Adrenal gland (tissue), 12 donors: ENCODE measurements around the gene SLC7A5. TPM values are rescaled to one million over a fixed set of nuclear protein-coding genes. Genes with fewer than 3 reads are reported as not detected.
"Not testable (repeated sequence)": the region's sequence is repeated elsewhere in the genome, so short reads cannot be mapped to it uniquely, and the experiment has no call there.

Source experiments
- DNase-seq, 7 donors: peaks; one replicate each; pipeline ENCODE4 v3.0.0-alpha.2; 2019 to 2020
- H3K27ac ChIP-seq, 5 donors: fragments of 200-600 bp; sonication (generic) in 4 of 5; 1 replicate in 3 of 5; 2 replicates in 2 of 5; pipeline versions ENCODE4 v1.5.1 to v1.8.0; 2016 to 2020; ENCODE audit warnings: mild to moderate bottlenecking in 1 of 5
- H3K27me3 ChIP-seq: fragments of 200-600 bp; 2 replicates; pipeline ENCODE4 v1.8.0; 2021
- H3K36me3 ChIP-seq, 2 donors: fragments of 200-600 bp; replicated peaks in 1 of 2; 1 replicate in 1 of 2; 2 replicates in 1 of 2; pipeline versions ENCODE4 v1.5.1 to v1.8.0; 2018 to 2022
- H3K4me1 ChIP-seq, 2 donors: fragments of 200-600 bp; replicated peaks in 1 of 2; 1 replicate in 1 of 2; 2 replicates in 1 of 2; pipeline versions ENCODE4 v1.5.1 to v1.8.0; 2018 to 2021
- H3K4me3 ChIP-seq, 4 donors: fragments of 200-600 bp; sonication (generic) in 3 of 4; one replicate each; pipeline ENCODE4 v1.5.1; 2016 to 2018
- H3K9me3 ChIP-seq, 3 donors: fragments of 200-600 bp; sonication (generic) in 1 of 3; replicated peaks in 1 of 3; 1 replicate in 2 of 3; 2 replicates in 1 of 3; pipeline versions ENCODE4 v1.5.1 to v1.8.0; 2016 to 2021
- CTCF ChIP-seq, 6 experiments: fragments of 450-650 bp in 4 of 6; fragments of 200-600 bp in 2 of 6; sonication (generic) in 1 of 6; IDR thresholded peaks; 1 replicate in 5 of 6; 2 replicates in 1 of 6; pipeline versions ENCODE4 v1.5.1 to v1.8.0; 2016 to 2021; ENCODE audit warnings: antibody characterized with exemption in 6 of 6, mild to moderate bottlenecking in 2 of 6, moderate library complexity in 1 of 6
- POLR2A ChIP-seq, 2 donors: fragments of 450-650 bp; IDR thresholded peaks; one replicate each; pipeline ENCODE4 v1.6.1; 2017; ENCODE audit warnings: antibody characterized with exemption in 2 of 2, mild to moderate bottlenecking in 2 of 2, moderate library complexity in 1 of 2
- WGBS, 4 donors: extraction: QIAGEN DNeasy Blood & Tissue Kit in 2 of 4; methylation state at CpG; one replicate each; pipeline versions ENCODE4 v1.1.5 to v1.1.7; 2013 to 2017; 5-methylcytosine and 5-hydroxymethylcytosine counted together
- intact Hi-C, 2 donors: fragments of 100-400 bp; cut with DNase I; formaldehyde crosslinking; loops; one replicate each; pipeline versions ENCODE4 v1.14.1 to v1.15.0; 2022 to 2023
- polyA plus RNA-seq, 3 donors: library from polyadenylated mRNA; stranded (reverse); fragments of 200-250 nt in 2 of 3; fragments of 350-450 nt in 1 of 3; fragmentation: Illumina TruSeq in 1 of 3; extraction: RNeasy Lipid Tissue Mini Kit (QIAGEN cat#74804) in 1 of 3; gene quantifications; one replicate each; pipeline ENCODE4 v1.2.3, GENCODE V29; 2013 to 2014
- total RNA-seq, 9 donors: library from RNA; depleted of rRNA in 4 of 9; stranded (reverse); fragments of >200 nt in 4 of 9; fragments of 120-200 nt in 1 of 9; fragmentation: NEBNext Ultra II Directional in 1 of 9; extraction: Animal tissue kit (Norgen Biotek cat#: 25700) in 1 of 9; gene quantifications; one replicate each; pipeline versions ENCODE4 v1.1.0 to v1.2.4, GENCODE V29; 2013 to 2023
- donor health status: healthy with polysubstance abuse.
- donor health status: Bipolar disorder and iron deficiency.
- donor health status: DM: yes; HTN: yes; CAD: no.
- donor health status: DM: no; HTN: no; CAD: no.
- donor health status: DM: no; HTN: no; CAD: no.
- donor health status: DM: yes; HTN: yes; CAD: no.

The SLC7A5 gene
- total and polyA plus RNA-seq, 12 donors = 0.69 to 9.1 (median 2.4) TPM

GRCh38 chr16:87812200-87812656 lies 57.1 kb downstream of the SLC7A5 start:
- H3K9me3 ChIP-seq = no peaks in the 10 kb centered on the region
- TF ChIP-seq CTCF (IDR thresholded peaks at IDR 0.05) (no peak), POLR2A (IDR thresholded peaks at IDR 0.05) (no peak)
- H3K36me3 ChIP-seq = no peaks in the 10 kb centered on the region
- H3K4me3 ChIP-seq = no peak overlapping the region
- peak in 1 of 7 donors; percentile 65 for DNase-seq
- no peaks in the 10 kb centered on the region for H3K4me1 ChIP-seq
- whole genome bisulfite sequencing, 4 donors = 50 to 66% (median 58%) methylated on average over 10 of the region's 10 CpGs
- no peaks in the 10 kb centered on the region for H3K27me3 ChIP-seq
- no peak overlapping the region for H3K27ac ChIP-seq
- intact Hi-C loops = no loop called here

DNA sequence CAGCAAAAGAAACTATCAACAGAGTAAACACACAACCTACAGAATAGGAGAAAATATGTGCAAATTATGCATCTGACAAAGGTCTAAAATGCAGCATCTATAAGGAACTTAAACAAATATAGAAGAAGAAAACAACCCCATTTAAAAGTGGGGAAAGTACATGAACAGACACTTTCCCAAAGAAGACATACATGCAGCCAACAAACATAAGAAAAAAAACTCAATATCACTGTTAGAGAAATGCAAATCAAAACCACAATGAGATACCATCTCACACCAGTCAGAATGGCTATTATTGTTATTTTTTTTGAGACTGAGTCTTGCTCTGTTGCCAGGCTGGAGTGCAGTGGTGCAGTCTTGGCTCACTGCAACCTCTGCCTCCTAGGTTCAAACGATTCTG lies 57.9 kb downstream of the SLC7A5 start:
- H3K4me3 ChIP-seq, H3K36me3 ChIP-seq, intact Hi-C loops, DNase-seq, H3K27me3 ChIP-seq, H3K27ac ChIP-seq, H3K4me1 ChIP-seq, H3K9me3 ChIP-seq: not testable (repeated sequence)
- 44 to 81% (median 64%) methylated on average over 1 of the region's 1 CpG for WGBS, 4 donors

DNA sequence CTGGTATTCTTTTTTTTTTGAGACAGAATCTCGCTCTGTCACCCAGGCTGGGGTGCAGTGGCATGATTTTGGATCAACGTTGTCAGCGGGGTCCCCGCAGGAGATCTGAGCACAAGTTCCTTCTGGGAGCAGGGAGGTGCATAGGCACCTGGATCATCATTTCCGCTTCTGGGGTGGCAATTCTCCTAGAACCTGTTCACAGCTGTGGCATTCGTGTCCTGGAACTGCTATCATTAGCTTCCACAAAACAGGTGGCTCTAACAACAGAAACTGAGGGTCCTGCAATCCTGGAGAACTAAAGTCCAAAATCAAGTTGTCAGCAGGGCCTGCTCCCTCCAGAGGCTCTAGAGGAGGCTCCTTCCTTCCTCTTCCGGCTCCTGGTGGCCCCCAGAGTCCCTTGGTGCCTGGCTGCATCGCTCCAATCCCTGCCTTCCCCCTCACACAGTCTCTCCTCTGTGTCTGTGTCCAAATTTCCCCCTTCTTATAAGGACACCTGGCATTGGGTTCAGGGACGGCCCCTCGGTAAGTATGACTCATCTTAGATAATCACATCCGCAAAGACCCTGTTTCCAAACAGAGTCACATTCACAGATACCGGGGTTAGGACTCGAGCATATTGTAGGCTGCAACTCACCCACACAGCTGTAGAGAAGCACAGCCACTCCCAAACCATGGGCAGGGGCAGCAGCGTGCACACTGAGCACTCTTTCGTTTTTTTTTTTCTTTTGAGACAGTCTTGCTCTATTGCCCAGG lies 60.0 kb downstream of the SLC7A5 start:
- DNase-seq = no peak
- Histone ChIP-seq H3K36me3 (no peaks in the 10 kb centered on the region), H3K27me3 (no peaks in the 10 kb centered on the region), H3K9me3 (no peaks in the 10 kb centered on the region), H3K27ac (no peak overlapping the region), H3K4me3 (no peak overlapping the region), H3K4me1 (peaks cover 5 to 7% of the 10 kb centered on the region in 2 donors)
- intact Hi-C loops = no loop called here
- TF ChIP-seq POLR2A (IDR thresholded peaks at IDR 0.05) = no peak
- no peak for TF ChIP-seq CTCF (IDR thresholded peaks at IDR 0.05)
- 54 to 60% (median 58%) methylated on average over 13 to 15 of the region's 15 CpGs for WGBS, 4 donors

DNA sequence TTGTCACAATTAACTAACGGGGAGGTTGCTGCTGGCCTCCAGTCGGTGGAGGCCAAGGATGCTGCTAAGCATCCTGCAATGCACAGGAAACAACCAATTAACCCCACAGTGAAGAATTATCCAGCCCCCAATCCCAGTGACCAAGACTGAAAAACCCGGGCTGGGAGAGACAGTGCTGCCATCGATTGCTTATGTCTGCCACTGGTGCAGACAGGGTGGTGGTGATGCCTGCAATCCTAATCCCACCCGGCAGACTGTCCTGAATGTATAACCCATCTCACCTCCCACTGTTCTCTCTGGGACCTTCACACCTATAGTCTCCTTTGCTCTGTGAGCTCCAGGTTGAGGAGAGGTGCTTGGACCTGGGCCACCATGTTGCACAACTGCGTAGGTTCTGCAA lies 61.2 kb downstream of the SLC7A5 start:
- Histone ChIP-seq H3K4me3 (no peak overlapping the region), H3K36me3 (no peaks in the 10 kb centered on the region), H3K27me3 (no peaks in the 10 kb centered on the region), H3K4me1 (peaks cover 5 to 7% of the 10 kb centered on the region in 2 donors), H3K9me3 (no peaks in the 10 kb centered on the region), H3K27ac (no peak overlapping the region)
- TF ChIP-seq CTCF (IDR thresholded peaks at IDR 0.05) (no peak), POLR2A (IDR thresholded peaks at IDR 0.05) (no peak)
- no peak for DNase-seq
- WGBS, 4 donors = 84 to 91% (median 89%) methylated on average over 4 to 6 of the region's 6 CpGs
- intact Hi-C loops = no loop called here
